Fibroblast of skin of scalp (primary cell): Measurements from ENCODE around the gene SUPT4H1.

Experiments used
- DNase-seq: peaks from one replicate; pipeline ENCODE4 v3.0.0-alpha.2; 2013

Gene SUPT4H1

GRCh38 chr17:58302919-58303585 lies 48.9 kb downstream of the SUPT4H1 start:
- DNase-seq: no peak

DNA sequence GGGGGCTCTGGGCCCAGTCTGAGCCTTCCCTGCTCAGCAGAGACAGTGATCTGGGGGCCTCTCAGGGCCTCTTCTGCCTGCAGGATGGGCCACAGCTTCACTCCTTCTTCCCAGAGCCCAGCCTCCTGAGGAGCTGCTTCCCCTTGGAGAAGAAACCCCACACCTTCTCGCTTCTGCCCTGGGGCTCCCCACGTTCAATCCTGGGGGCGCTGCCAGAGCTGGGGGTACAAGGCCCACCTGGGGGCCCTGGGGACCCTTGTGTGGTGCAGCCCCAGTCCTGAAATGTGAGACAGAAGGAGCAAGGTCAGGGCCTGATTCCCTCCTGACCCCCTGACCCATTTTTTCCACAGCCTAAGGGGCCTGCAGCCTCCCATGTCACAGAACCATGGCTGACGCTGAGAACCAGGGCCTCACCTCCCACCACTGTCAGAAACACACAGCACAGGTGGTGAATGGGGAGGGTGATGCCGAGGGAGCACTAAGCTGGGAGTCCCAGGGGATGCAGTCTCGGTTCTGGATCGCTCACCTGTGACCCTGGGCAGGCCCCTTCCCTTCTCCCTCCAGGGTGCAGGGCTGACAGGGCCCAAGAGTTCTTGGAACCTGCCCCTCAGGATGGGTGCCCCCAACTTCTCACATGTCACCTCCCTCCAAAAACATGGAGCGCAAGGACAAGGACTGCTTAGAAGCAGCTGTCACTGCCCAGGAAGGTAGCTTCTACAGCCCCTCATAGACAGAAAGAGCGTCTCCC lies 49.7 kb downstream of the SUPT4H1 start:
- no peak for DNase-seq

DNA sequence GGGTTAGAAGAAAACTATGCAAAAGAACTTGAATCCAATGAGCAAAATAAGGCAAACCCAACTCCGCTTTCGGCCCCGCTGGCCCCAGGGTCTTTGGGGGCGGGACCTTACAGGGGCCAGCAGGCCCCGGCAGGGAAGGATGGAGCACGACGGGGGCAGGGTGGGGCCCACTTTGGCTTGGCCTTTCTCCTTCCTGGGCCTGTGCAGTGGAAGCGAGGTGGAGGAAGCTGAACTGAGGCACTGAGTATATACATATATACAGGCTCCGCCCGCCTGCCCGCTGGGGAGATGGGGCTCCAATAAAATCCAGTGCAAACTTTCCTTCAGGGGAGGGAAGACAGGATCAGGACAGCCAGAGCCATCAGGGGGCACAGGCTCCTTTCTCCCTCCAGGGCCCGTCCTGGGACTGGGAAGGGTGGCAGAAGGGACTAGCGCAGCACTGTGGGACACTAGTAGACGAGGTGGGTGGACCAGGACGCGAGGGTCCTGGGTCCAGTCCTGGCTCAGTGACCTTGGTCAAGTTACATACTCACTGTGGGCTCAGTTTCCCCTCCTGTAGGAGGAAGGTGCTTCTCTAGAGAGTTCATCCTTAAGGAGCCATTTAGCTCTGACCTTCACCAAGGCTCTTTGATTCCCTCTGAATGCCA lies 50.4 kb downstream of the SUPT4H1 start:
- DNase-seq: no peak

- DNase-seq: no peak
Measured at GRCh38 chr17:58300336-58300735, 51.7 kb downstream of the SUPT4H1 start.
